Activated CD4-positive, alpha-beta T cell treated with anti-CD3 and anti-CD28 coated beads for 24 hours (primary cell): ENCODE data around the gene STXBP4.

Source experiments
- DNase-seq, 2 donors: peaks; one replicate each; pipeline ENCODE4 v3.0.0-alpha.2; 2020; ENCODE audit warnings: low read depth in 2 of 2

The STXBP4 gene

GRCh38 chr17:55168958-55169687 is 200.6 kb downstream of the STXBP4 start:
- DNase-seq, result no peak

- DNase-seq, result no peak
Observed at GRCh38 chr17:55171634-55172328, 203.2 kb downstream of the STXBP4 start.

GRCh38 chr17:55172612-55173011 is 204.0 kb downstream of the STXBP4 start:
- DNase-seq, result no peak

GRCh38 chr17:55174133-55174532 is 205.6 kb downstream of the STXBP4 start:
- DNase-seq, result no peak

- DNase-seq, result no peak
Observed at GRCh38 chr17:55175788-55176427, 207.3 kb downstream of the STXBP4 start.

- no peak for DNase-seq
Observed at GRCh38 chr17:55177159-55177854, 208.7 kb downstream of the STXBP4 start.

GRCh38 chr17:55177855-55178217 is 209.3 kb downstream of the STXBP4 start:
- no peak for DNase-seq

GRCh38 chr17:55186937-55187770 is 218.6 kb downstream of the STXBP4 start:
- no peak for DNase-seq

GRCh38 chr17:55190748-55191147 is 222.2 kb downstream of the STXBP4 start:
- no peak for DNase-seq

- DNase-seq, result no peak
Observed at GRCh38 chr17:55198690-55199370, 230.3 kb downstream of the STXBP4 start.

- no peak for DNase-seq
Observed at GRCh38 chr17:55200904-55201303, 232.3 kb downstream of the STXBP4 start.

GRCh38 chr17:55201308-55201932 is 232.9 kb downstream of the STXBP4 start:
- DNase-seq, result no peak

GRCh38 chr17:55202896-55203295 is 234.3 kb downstream of the STXBP4 start:
- no peak for DNase-seq

GRCh38 chr17:55208078-55208812 is 239.7 kb downstream of the STXBP4 start:
- no peak for DNase-seq

GRCh38 chr17:55210292-55210691 is 241.7 kb downstream of the STXBP4 start:
- DNase-seq, result no peak

GRCh38 chr17:55212880-55213279 is 244.3 kb downstream of the STXBP4 start:
- no peak for DNase-seq

- DNase-seq, result no peak
Observed at GRCh38 chr17:55215711-55216110, 247.1 kb downstream of the STXBP4 start.

- no peak for DNase-seq
Observed at GRCh38 chr17:55216888-55217287, 248.3 kb downstream of the STXBP4 start.

- DNase-seq, result no peak
Observed at GRCh38 chr17:55219459-55219858, 250.9 kb downstream of the STXBP4 start.

- no peak for DNase-seq
Observed at GRCh38 chr17:55219934-55220333, 251.4 kb downstream of the STXBP4 start.
